Memory B cell (primary cell): ENCODE measurements around the gene MAEA.

Source experiments
- ATAC-seq: fragments of 150-1000 bp; cut with Tn5 transposase; 2 replicates; pipeline ENCODE4 v1.10.0; 2021; ENCODE audit warnings: low read depth, mild to moderate bottlenecking, moderate library complexity
- DNase-seq, 2 donors: peaks; one replicate each; pipeline ENCODE4 v3.0.0; 2022; ENCODE audit warnings: low spot score in 2 of 2
- H3K27ac Mint-ChIP-seq: one replicate; pipeline ENCODE4 v1.8.0; 2022; ENCODE audit warnings: mild to moderate bottlenecking, moderate library complexity, mixed read lengths
- H3K27me3 Mint-ChIP-seq: one replicate; pipeline ENCODE4 v1.8.0; 2022; ENCODE audit warnings: mixed read lengths
- H3K36me3 Mint-ChIP-seq: one replicate; pipeline ENCODE4 v1.8.0; 2022; ENCODE audit warnings: mild to moderate bottlenecking, mixed read lengths
- H3K4me1 Mint-ChIP-seq: one replicate; pipeline ENCODE4 v1.8.0; 2022; ENCODE audit warnings: mixed read lengths
- H3K4me3 Mint-ChIP-seq: one replicate; pipeline ENCODE4 v1.8.0; 2022; ENCODE audit warnings: mild to moderate bottlenecking, moderate library complexity, mixed read lengths
- H3K9me3 Mint-ChIP-seq: one replicate; pipeline ENCODE4 v1.8.0; 2022; ENCODE audit warnings: mixed read lengths

MAEA gene

GRCh38 chr4:1373892-1374705 is 84.4 kb downstream of the MAEA start:
- H3K9me3 Mint-ChIP-seq = no peaks in the 10 kb centered on the region
- peaks cover 30% of the 10 kb centered on the region for H3K36me3 Mint-ChIP-seq
- ATAC-seq (no peak), DNase-seq (no peak)
- H3K27me3 Mint-ChIP-seq = no peaks in the 10 kb centered on the region
- no peak overlapping the region for H3K4me3 Mint-ChIP-seq
- H3K27ac Mint-ChIP-seq = no peak overlapping the region
- H3K4me1 Mint-ChIP-seq = no peaks in the 10 kb centered on the region

- ATAC-seq = no peak
- Mint-ChIP-seq H3K27me3 (no peaks in the 10 kb centered on the region), H3K36me3 (peaks cover 27% of the 10 kb centered on the region), H3K27ac (no peak overlapping the region), H3K4me1 (no peaks in the 10 kb centered on the region), H3K9me3 (no peaks in the 10 kb centered on the region), H3K4me3 (no peak overlapping the region)
- DNase-seq = no peak
These were observed 85.0 kb downstream of the MAEA start for GRCh38 chr4:1374706-1375045.

- peaks cover 27% of the 10 kb centered on the region for H3K36me3 Mint-ChIP-seq
- H3K9me3 Mint-ChIP-seq = no peaks in the 10 kb centered on the region
- ATAC-seq (no peak), DNase-seq (no peak)
- no peak overlapping the region for H3K27ac Mint-ChIP-seq
- H3K4me1 Mint-ChIP-seq = no peaks in the 10 kb centered on the region
- no peak overlapping the region for H3K4me3 Mint-ChIP-seq
- H3K27me3 Mint-ChIP-seq = no peaks in the 10 kb centered on the region
These were observed 85.5 kb downstream of the MAEA start for GRCh38 chr4:1375051-1375721.

GRCh38 chr4:1375761-1376322 is 86.2 kb downstream of the MAEA start:
- Mint-ChIP-seq H3K4me1 (no peaks in the 10 kb centered on the region), H3K27ac (no peak overlapping the region), H3K36me3 (peaks cover 26% of the 10 kb centered on the region), H3K27me3 (no peaks in the 10 kb centered on the region), H3K9me3 (no peaks in the 10 kb centered on the region), H3K4me3 (no peak overlapping the region)
- ATAC-seq (no peak), DNase-seq (no peak)

DNA sequence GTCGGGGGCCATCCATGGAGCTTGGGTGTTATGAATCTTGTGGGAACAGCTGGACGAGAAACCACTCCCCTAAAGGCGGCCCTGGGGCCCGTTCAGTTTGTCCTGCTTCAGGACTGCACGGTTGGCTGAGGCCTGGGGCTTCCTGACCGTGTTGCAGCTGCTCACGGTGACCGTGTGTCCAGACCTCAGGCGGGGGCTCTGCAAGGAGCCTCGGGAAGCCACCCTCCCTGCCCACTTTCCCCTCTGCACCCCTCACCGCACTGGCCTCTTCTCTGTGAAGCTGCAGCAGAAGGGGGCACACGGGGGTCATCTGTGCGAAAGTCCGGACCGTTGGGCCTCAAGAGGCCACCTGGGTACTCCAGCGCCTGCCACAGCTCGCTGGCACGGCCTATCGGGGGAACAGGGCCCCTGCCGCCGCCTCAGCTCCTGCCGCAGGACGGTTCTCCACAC is 86.7 kb downstream of the MAEA start:
- no peak overlapping the region for H3K4me3 Mint-ChIP-seq
- peaks cover 20% of the 10 kb centered on the region for H3K36me3 Mint-ChIP-seq
- ATAC-seq (no peak), DNase-seq (no peak)
- H3K4me1 Mint-ChIP-seq = no peaks in the 10 kb centered on the region
- no peak overlapping the region for H3K27ac Mint-ChIP-seq
- no peaks in the 10 kb centered on the region for H3K27me3 Mint-ChIP-seq
- no peaks in the 10 kb centered on the region for H3K9me3 Mint-ChIP-seq

- peaks cover 19% of the 10 kb centered on the region for H3K36me3 Mint-ChIP-seq
- ATAC-seq (no peak), DNase-seq (no peak)
- H3K9me3 Mint-ChIP-seq = no peaks in the 10 kb centered on the region
- H3K27me3 Mint-ChIP-seq = no peaks in the 10 kb centered on the region
- H3K4me1 Mint-ChIP-seq = no peaks in the 10 kb centered on the region
- H3K4me3 Mint-ChIP-seq = no peak overlapping the region
- no peak overlapping the region for H3K27ac Mint-ChIP-seq
These were observed 87.3 kb downstream of the MAEA start for GRCh38 chr4:1376841-1377605.

- ATAC-seq (no peak), DNase-seq (no peak)
- Mint-ChIP-seq H3K27me3 (no peaks in the 10 kb centered on the region), H3K9me3 (no peaks in the 10 kb centered on the region), H3K4me3 (no peak overlapping the region), H3K27ac (no peak overlapping the region), H3K36me3 (peaks cover 13% of the 10 kb centered on the region), H3K4me1 (no peaks in the 10 kb centered on the region)
These were observed 88.0 kb downstream of the MAEA start for GRCh38 chr4:1377606-1378261.

DNA sequence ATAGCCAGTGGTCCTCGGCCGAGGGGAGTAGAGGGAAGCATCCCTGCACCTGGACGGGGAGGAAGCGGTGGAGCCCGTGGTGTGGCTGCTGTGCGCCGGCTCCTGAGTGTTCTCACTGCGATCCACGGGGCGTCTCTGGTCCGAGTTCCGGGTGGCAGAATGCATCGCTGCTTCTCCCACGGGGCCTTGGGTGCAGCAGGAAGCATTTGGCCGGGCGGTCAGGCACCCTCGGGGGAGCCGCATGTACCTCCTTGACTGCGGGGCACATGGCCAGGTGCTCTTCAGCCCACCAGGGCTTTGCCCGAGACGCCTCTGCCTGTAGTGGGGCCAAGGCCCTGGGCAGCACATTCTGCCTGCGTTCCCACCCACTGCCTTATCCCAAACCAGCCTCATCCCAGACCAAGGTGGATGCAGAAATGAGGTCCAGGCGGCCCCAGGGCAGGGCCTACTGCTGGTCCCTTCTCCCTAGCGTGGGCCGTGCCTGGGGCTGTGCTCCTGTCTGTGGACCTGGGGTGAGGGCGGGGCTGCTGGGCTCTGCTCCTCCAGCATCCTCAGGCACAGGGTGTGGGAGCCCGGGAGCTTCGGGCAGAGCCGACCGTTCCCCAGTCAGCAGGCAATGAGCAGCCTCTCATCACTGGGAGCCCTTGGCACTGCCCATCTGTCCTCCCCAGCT is 89.0 kb downstream of the MAEA start:
- ATAC-seq = no peak
- H3K36me3 Mint-ChIP-seq = peaks cover 4% of the 10 kb centered on the region
- no peak for DNase-seq
- H3K4me1 Mint-ChIP-seq = no peaks in the 10 kb centered on the region
- no peak overlapping the region for H3K4me3 Mint-ChIP-seq
- H3K27me3 Mint-ChIP-seq = no peaks in the 10 kb centered on the region
- no peak overlapping the region for H3K27ac Mint-ChIP-seq
- no peaks in the 10 kb centered on the region for H3K9me3 Mint-ChIP-seq

DNA sequence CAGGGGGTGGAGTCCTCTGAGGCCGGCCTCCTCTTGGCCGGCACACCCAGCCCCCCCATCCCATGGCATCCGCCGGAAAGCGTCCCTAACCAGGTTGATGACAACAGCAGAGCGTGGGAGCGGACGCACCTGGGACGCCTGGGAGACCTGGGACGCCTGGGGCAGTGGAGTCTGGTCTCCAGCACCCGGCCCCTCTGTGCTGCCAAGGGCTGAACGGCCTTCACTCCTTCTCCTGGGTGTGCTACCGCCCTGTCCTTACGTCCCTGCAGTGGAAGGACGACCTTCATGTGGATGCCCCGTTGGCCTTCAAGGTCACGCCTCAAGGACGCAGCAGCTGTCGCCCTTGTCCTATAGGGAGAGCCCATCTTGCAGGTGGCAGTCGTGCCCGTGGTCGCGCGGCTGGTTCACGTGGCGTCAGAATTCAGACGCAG is 89.7 kb downstream of the MAEA start:
- DNase-seq = no peak
- no peak overlapping the region for H3K27ac Mint-ChIP-seq
- no peak overlapping the region for H3K4me3 Mint-ChIP-seq
- no peaks in the 10 kb centered on the region for H3K4me1 Mint-ChIP-seq
- no peaks in the 10 kb centered on the region for H3K27me3 Mint-ChIP-seq
- H3K9me3 Mint-ChIP-seq = no peaks in the 10 kb centered on the region
- H3K36me3 Mint-ChIP-seq = no peaks in the 10 kb centered on the region
- no peak for ATAC-seq

DNA sequence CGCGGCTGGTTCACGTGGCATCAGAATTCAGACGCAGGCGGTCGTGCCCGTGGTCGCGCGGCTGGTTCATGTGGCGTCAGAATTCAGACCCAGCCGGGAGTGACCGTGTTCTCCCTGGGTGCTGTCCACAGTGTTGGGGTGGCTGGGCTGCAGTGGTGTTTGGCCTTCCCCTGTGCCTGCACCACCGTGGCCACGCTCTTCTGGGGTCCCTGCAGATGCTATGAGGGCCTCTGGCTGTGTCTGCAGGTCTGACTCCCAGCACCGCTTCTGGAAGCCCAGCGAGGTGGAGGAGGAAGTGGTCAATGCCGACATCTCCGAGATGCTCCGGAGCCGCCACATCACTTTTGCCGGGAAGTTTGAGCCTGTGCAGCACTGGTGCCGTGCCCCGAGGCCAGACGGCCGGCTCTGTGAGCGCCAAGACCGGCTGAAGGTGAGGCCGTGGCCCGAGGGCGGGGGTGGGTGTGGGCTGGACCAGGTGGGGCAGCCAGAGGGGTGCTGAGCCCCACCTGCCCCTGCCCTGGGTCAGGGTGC is 90.2 kb downstream of the MAEA start:
- DNase-seq (no peak), ATAC-seq (no peak)
- H3K27me3 Mint-ChIP-seq = no peaks in the 10 kb centered on the region
- H3K4me1 Mint-ChIP-seq = no peaks in the 10 kb centered on the region
- no peaks in the 10 kb centered on the region for H3K9me3 Mint-ChIP-seq
- H3K4me3 Mint-ChIP-seq = no peak overlapping the region
- no peak overlapping the region for H3K27ac Mint-ChIP-seq
- no peaks in the 10 kb centered on the region for H3K36me3 Mint-ChIP-seq

DNA sequence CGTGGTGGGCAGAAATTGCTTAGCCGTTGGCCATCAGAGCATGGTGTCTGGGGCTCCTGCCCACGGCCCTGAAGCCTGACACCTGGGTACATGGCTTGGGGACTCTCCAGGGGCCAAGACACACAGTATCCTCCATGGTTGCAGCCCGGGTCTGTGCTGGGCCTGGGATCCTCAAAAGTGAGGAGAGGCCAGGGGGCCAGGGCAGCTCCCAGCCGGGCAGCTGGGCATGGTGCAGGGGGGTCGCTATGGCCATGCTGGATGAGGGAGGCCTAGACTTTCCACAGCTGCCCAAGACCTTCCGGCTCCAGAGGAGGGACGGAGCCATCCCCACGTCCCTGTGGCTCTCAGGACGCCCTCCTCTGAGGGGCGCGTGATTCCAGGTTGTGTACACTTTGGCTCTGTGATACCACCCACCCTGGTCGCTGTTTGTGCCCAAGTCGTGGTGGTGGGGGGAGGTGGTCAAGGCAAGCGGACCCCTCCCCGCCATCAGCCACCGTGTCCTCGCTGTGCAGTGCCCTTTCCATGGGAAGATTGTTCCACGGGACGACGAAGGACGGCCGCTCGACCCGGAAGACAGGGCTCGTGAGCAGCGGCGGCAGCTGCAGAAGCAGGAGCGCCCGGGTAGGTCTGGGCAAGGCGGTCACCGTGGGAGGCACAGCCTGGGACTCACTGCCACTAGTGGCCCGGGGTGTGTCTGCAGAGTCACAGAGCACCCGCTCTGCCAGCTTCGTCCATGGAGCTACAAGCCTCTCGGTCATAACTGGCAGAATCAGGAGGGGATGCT is 90.9 kb downstream of the MAEA start:
- DNase-seq (no peak), ATAC-seq (no peak)
- H3K4me3 Mint-ChIP-seq = no peak overlapping the region
- no peaks in the 10 kb centered on the region for H3K36me3 Mint-ChIP-seq
- no peak overlapping the region for H3K27ac Mint-ChIP-seq
- H3K4me1 Mint-ChIP-seq = no peaks in the 10 kb centered on the region
- no peaks in the 10 kb centered on the region for H3K9me3 Mint-ChIP-seq
- no peaks in the 10 kb centered on the region for H3K27me3 Mint-ChIP-seq

GRCh38 chr4:1381181-1381621 is 91.5 kb downstream of the MAEA start:
- H3K36me3 Mint-ChIP-seq = peaks cover 3% of the 10 kb centered on the region
- no peaks in the 10 kb centered on the region for H3K4me1 Mint-ChIP-seq

More at GRCh38 chr4:1381181-1381621, 91.5 kb downstream of the MAEA start:
- ATAC-seq (no peak), DNase-seq (no peak)
- no peaks in the 10 kb centered on the region for H3K9me3 Mint-ChIP-seq
- H3K4me3 Mint-ChIP-seq = no peak overlapping the region
- H3K27ac Mint-ChIP-seq = no peak overlapping the region
- H3K27me3 Mint-ChIP-seq = no peaks in the 10 kb centered on the region
